Measurements from ENCODE around the gene GRIN3A. TPM values are rescaled to one million over a fixed set of nuclear protein-coding genes. Genes with fewer than 3 reads are reported as not detected.

Gene GRIN3A
- total RNA-seq, 3 donors from 2014 or later, result not detected

Other genes with a start within 250 kb of the GRIN3A start
- gene RNF20, start 204.8 kb downstream of the GRIN3A start, total RNA-seq, result 10 to 100 TPM; 36.8 to 41.0 (median 37.1) TPM
- gene PPP3R2, start 143.7 kb downstream of the GRIN3A start, total RNA-seq, result not detected